Measurements from ENCODE around the gene ZNF273.
"Not testable (repeated sequence)": the region's sequence is repeated elsewhere in the genome, so short reads cannot be mapped to it uniquely, and the experiment has no call there.

The ZNF273 gene

DNA sequence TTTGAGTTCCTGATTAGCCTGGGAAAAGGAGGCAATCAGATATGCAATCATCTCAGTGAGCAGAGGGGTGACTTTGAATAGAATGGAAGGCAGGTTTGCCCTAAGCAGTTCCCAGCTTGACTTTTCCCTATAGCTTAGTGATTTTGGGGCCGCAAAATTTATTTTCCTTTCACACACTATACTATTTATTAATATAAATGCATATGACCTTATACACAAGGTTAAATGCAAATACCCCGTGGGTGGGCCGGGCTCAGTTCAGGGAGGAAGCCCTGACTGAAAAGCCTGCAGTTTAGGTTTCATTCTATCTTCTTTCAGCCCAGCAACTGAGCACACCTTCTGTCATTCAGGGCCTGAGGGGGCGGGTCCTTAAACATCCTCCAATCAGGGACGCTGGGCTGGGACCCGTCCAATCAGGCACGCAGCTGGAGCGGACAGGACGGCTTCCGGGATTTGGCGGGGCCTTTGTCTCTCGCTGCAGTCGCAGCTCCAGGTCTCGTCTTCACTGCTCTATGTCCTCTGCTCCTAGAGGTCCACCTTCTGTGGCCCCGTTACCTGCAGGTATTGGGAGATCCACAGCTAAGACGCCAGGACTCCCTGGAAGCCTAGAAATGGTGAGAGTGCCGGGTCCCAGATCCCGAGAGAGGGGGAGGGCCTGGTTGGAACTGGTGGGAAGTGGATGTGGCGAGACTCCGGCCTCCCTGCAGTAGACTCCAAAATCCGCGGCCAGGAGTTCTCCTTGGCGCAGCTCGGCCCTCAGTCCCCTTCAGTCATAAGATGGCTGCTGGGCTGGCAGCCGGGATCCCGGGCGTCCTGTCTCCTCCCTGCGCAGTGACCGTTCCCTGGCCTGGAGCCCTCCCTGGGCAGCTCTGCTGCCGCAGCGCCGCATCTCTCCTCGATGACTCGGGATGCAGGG lies at the start of gene ZNF273:
Gene ZNF273 (plus strand): TSS at position 468 of the 916 bp plus-strand sequence. CDS start 45 bp downstream, at position 513.
- peak; percentile 85 for DNase-seq (ENCODE audit: extremely low read depth, insufficient read length)
- H3K36me3 ChIP-seq (ENCODE audit: control insufficient read depth, insufficient read depth, low read length) = no peaks in the 10 kb centered on the region; the same call in 1 of the 2 replicates
- H3K4me3 ChIP-seq (replicated peaks; ENCODE audit: low read depth, low read length) = peak within 1 kb of the TSS; percentile 90
- TF ChIP-seq, protein P1, sequence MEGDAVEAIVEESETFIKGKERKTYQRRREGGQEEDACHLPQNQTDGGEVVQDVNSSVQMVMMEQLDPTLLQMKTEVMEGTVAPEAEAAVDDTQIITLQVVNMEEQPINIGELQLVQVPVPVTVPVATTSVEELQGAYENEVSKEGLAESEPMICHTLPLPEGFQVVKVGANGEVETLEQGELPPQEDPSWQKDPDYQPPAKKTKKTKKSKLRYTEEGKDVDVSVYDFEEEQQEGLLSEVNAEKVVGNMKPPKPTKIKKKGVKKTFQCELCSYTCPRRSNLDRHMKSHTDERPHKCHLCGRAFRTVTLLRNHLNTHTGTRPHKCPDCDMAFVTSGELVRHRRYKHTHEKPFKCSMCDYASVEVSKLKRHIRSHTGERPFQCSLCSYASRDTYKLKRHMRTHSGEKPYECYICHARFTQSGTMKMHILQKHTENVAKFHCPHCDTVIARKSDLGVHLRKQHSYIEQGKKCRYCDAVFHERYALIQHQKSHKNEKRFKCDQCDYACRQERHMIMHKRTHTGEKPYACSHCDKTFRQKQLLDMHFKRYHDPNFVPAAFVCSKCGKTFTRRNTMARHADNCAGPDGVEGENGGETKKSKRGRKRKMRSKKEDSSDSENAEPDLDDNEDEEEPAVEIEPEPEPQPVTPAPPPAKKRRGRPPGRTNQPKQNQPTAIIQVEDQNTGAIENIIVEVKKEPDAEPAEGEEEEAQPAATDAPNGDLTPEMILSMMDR (IDR thresholded peaks at IDR 0.05; ENCODE audit: insufficient read depth, low read length, poor library complexity, severe bottlenecking) = no peak
- H3K27me3 ChIP-seq (replicated peaks; ENCODE audit: control insufficient read depth, insufficient read depth, low read length) = no peaks in the 10 kb centered on the region

DNA sequence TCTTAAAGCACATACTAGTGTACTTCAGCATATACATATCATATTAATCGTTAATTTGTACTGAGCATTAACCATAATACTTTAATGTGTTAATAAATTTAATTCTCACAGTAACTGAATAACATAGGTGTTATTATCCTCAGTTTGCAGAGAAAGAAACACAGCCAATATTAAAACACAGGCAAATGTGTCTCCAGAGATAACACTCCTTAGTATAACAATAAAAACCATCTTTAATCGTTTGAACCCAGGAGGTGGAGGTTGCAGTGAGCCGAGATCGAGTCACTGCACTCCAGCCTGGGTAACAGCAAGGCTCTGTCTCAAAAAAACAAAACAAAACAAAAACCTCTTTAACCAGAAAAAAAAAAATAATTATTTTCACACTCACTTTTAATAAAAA lies 49.4 kb upstream of the ZNF273 start:
- TF ChIP-seq, protein P1 (IDR thresholded peaks at IDR 0.05; ENCODE audit: insufficient read depth, low read length, poor library complexity, severe bottlenecking) = no peak
- no peak for DNase-seq (ENCODE audit: extremely low read depth, insufficient read length)
- Histone ChIP-seq H3K4me3 (replicated peaks; ENCODE audit: low read depth, low read length) (no peak overlapping the region), H3K27me3 (replicated peaks; ENCODE audit: control insufficient read depth, insufficient read depth, low read length) (no peaks in the 10 kb centered on the region), H3K36me3 (ENCODE audit: control insufficient read depth, insufficient read depth, low read length) (no peaks in the 10 kb centered on the region)

GRCh38 chr7:64854969-64855368 lies 48.1 kb upstream of the ZNF273 start:
- TF ChIP-seq, protein P1 (IDR thresholded peaks at IDR 0.05; ENCODE audit: insufficient read depth, low read length, poor library complexity, severe bottlenecking) = no peak
- H3K4me3 ChIP-seq (replicated peaks; ENCODE audit: low read depth, low read length) = no peak overlapping the region
- no peaks in the 10 kb centered on the region for H3K36me3 ChIP-seq (ENCODE audit: control insufficient read depth, insufficient read depth, low read length)
- no peak for DNase-seq (ENCODE audit: extremely low read depth, insufficient read length)
- no peaks in the 10 kb centered on the region for H3K27me3 ChIP-seq (replicated peaks; ENCODE audit: control insufficient read depth, insufficient read depth, low read length)

DNA sequence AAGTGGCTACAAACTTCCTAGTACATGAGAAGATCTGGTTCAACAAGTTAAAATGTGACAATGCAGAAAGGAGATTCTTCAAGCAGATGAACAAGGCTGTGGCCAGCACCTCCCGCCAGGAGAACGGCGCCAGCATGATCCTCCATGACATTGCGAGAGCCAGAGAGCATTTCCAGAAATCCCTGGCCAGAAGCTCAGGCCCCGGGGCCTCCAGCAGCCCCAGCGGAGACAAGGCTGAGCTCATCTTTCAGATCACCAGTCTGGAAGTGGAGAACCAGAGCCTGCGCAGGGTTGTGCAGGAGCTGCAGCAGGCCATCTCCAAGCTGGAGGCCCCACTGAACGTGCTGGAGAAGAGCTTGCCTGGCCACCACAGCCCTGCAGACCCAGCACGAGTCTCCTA lies 40.1 kb upstream of the ZNF273 start:
- H3K4me3 ChIP-seq (replicated peaks; ENCODE audit: low read depth, low read length) = no peak overlapping the region
- no peaks in the 10 kb centered on the region for H3K27me3 ChIP-seq (replicated peaks; ENCODE audit: control insufficient read depth, insufficient read depth, low read length)
- H3K36me3 ChIP-seq (ENCODE audit: control insufficient read depth, insufficient read depth, low read length) = no peaks in the 10 kb centered on the region
- DNase-seq (ENCODE audit: extremely low read depth, insufficient read length) = no peak
- TF ChIP-seq, protein P1 (IDR thresholded peaks at IDR 0.05; ENCODE audit: insufficient read depth, low read length, poor library complexity, severe bottlenecking) = no peak

DNA sequence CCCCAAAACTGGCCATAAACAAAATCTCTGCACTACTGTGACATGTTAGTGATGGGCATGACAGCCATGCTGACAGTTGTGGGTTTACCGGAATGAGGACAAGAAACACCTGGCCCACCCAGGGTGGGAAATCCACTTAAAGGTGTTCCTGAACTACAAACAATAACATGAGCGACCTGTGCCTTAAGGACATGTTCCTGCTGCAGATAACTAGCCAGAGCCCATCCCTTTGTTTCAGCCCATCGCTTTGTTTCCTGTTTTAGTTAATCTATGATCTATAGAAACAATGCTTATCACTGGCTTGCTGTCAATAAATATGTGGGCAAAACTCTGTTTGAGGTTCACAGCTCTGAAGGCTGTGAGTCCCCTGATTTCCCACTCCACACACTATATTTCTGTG lies 39.5 kb upstream of the ZNF273 start:
- not testable (repeated sequence) for DNase-seq (ENCODE audit: extremely low read depth, insufficient read length); H3K27me3 ChIP-seq (replicated peaks; ENCODE audit: control insufficient read depth, insufficient read depth, low read length); H3K36me3 ChIP-seq (ENCODE audit: control insufficient read depth, insufficient read depth, low read length); H3K4me3 ChIP-seq (replicated peaks; ENCODE audit: low read depth, low read length)

- Histone ChIP-seq H3K36me3 (ENCODE audit: control insufficient read depth, insufficient read depth, low read length) (no peaks in the 10 kb centered on the region), H3K4me3 (replicated peaks; ENCODE audit: low read depth, low read length) (no peak overlapping the region), H3K27me3 (replicated peaks; ENCODE audit: control insufficient read depth, insufficient read depth, low read length) (no peaks in the 10 kb centered on the region)
- TF ChIP-seq, protein P1 (IDR thresholded peaks at IDR 0.05; ENCODE audit: insufficient read depth, low read length, poor library complexity, severe bottlenecking) = no peak
- DNase-seq (ENCODE audit: extremely low read depth, insufficient read length) = no peak
Observed at GRCh38 chr7:64863969-64864368, 39.1 kb upstream of the ZNF273 start.

Measured in GM06990 (cell line).